Heart right ventricle (tissue), 16 donors: ENCODE measurements around the gene CD226. TPM values are rescaled to one million over a fixed set of nuclear protein-coding genes. Genes with fewer than 3 reads are reported as not detected.
A peak's percentile ranks its signal among the peaks of the same experiment; 100 is the strongest.
"Not testable (repeated sequence)": the region's sequence is repeated elsewhere in the genome, so short reads cannot be mapped to it uniquely, and the experiment has no call there.

Experiments
- ATAC-seq, 8 donors: fragments of 200-7000 bp; cut with Tn5 transposase; one replicate each; pipeline ENCODE4 v1.9.1; 2020; ENCODE audit warnings: mild to moderate bottlenecking in 8 of 8, moderate library complexity in 8 of 8, moderate number of reproducible peaks in 1 of 8
- DNase-seq, 2 donors: peaks; one replicate each; pipeline ENCODE4 v3.0.0-alpha.2; 2020
- H3K27ac ChIP-seq, 10 donors: fragments of 200-600 bp; sonication (generic) in 2 of 10; one replicate each; pipeline versions ENCODE4 v1.5.0 to v1.8.0; 2020 to 2022; ENCODE audit warnings: mild to moderate bottlenecking in 3 of 10
- H3K27me3 ChIP-seq, 7 donors: fragments of 200-600 bp; one replicate each; pipeline ENCODE4 v1.8.0; 2021 to 2022; ENCODE audit warnings: mild to moderate bottlenecking in 2 of 7
- H3K36me3 ChIP-seq, 9 donors: fragments of 200-600 bp; sonication (generic) in 1 of 9; one replicate each; pipeline versions ENCODE4 v1.5.0 to v1.8.0; 2020 to 2022; ENCODE audit warnings: mild to moderate bottlenecking in 2 of 9
- H3K4me1 ChIP-seq, 9 donors: fragments of 200-600 bp; sonication (generic) in 1 of 9; one replicate each; pipeline versions ENCODE4 v1.5.0 to v1.8.0; 2020 to 2022; ENCODE audit warnings: mild to moderate bottlenecking in 4 of 9
- H3K4me3 ChIP-seq, 10 donors: fragments of 200-600 bp; sonication (generic) in 2 of 10; one replicate each; pipeline versions ENCODE4 v1.5.0 to v1.8.0; 2020 to 2022; ENCODE audit warnings: mild to moderate bottlenecking in 7 of 10, moderate library complexity in 2 of 10
- H3K9me3 ChIP-seq, 11 donors: fragments of 200-600 bp in 10 of 11; sonication (generic) in 2 of 11; one replicate each; pipeline versions ENCODE4 v1.5.0 to v1.8.0; 2013 to 2022; ENCODE audit warnings: mild to moderate bottlenecking in 2 of 11, control low read depth in 1 of 11, moderate library complexity in 1 of 11
- CTCF ChIP-seq, 9 donors: fragments of 200-600 bp; sonication (generic) in 2 of 9; IDR thresholded peaks; one replicate each; pipeline versions ENCODE4 v1.5.0 to v1.8.0; 2021 to 2022; ENCODE audit warnings: antibody characterized with exemption in 9 of 9, mild to moderate bottlenecking in 5 of 9, moderate library complexity in 1 of 9
- WGBS, 2 donors: extraction: QIAGEN DNeasy Blood & Tissue Kit; methylation state at CpG; one replicate each; pipeline ENCODE4 v1.1.7; 2013; ENCODE audit warnings: inconsistent platforms in 1 of 2; 5-methylcytosine and 5-hydroxymethylcytosine counted together
- intact Hi-C, 10 donors: fragments of 100-400 bp; cut with DNase I; formaldehyde crosslinking; loops; one replicate each; pipeline versions ENCODE4 v1.11.1 to v1.14.2; 2022
- polyA plus RNA-seq, 2 donors: library from polyadenylated mRNA; stranded (reverse); fragments of 200-250 nt; gene quantifications; one replicate each; pipeline ENCODE4 v1.2.3, GENCODE V29; 2013
- total RNA-seq, 10 donors: library from RNA; stranded (reverse); fragmentation: NEBNext Ultra II Directional in 3 of 10; extraction: Animal tissue kit (Norgen Biotek cat#: 25700) in 3 of 10; gene quantifications; one replicate each; pipeline versions ENCODE4 v1.2.1 to v1.2.4, GENCODE V29; 2021 to 2023
- donor health status: Arrhythmogenic right ventricular cardiomyopathy.
- donor health status: ischemic (EF 13 %, LVEDD 7.1; RV severe dilation, severe dysfunction).
- donor health status: healthy with polysubstance abuse.
- donor health status: DM: no; HTN: yes; CAD: no.
- donor health status: DM: no; HTN: no; CAD: no.
- donor health status: ischemic (EF 25% LVEDD 6.9; RV normal size, moderate dysfunction).
- donor health status: ischemic (EF 25% LVEDD 5.7; RV mildly dilated, moderate dysfunction).
- donor health status: healthy.
- donor health status: DM: yes; HTN: yes; CAD: no.
- donor health status: Ischemic cardiomyopathy.
- donor health status: ischemic (EF 35%, LVEDD 5.7; RV mildly dilated, moderate dysfunction).
- donor health status: nonischemic (EF 11% LVEDD 7.7; RV severe dilation, severe dysfunction).
- donor health status: DM: yes; HTN: yes; CAD: no.
- donor health status: PGD.
- donor health status: ischemic (EF 29% LVEDD 5.4; RV normal size, mild dysfunction).
- donor health status: nonischemic (EF 23%, LVEDD 6.1; RV moderate dilation, normal function).

Gene CD226
- total and polyA plus RNA-seq, 12 donors: 0.19 to 4.1 (median 0.98) TPM

GRCh38 chr18:69840001-69840400 lies 107.7 kb downstream of the CD226 start:
- DNase-seq: no peak
- no peak overlapping the region for H3K4me3 ChIP-seq
- no peak overlapping the region for H3K27ac ChIP-seq
- WGBS, 2 donors: 88 to 92% methylated on average over 11 of the region's 11 CpGs
- TF ChIP-seq CTCF (IDR thresholded peaks at IDR 0.05): no peak
- H3K4me1 ChIP-seq: no peaks in the 10 kb centered on the region
- intact Hi-C loops: loop anchor here in 3 of 10 donors (10.0 kb wide), 2 partner anchors 215 to 235 kb away; no protein-coding TSS in a partner anchor
- ATAC-seq: no peak
- H3K9me3 ChIP-seq: no peaks in the 10 kb centered on the region
- no peaks in the 10 kb centered on the region for H3K36me3 ChIP-seq
- H3K27me3 ChIP-seq: no peaks in the 10 kb centered on the region

GRCh38 chr18:69839497-69839896 lies 108.2 kb downstream of the CD226 start:
- no peak for TF ChIP-seq CTCF (IDR thresholded peaks at IDR 0.05)
- Histone ChIP-seq H3K4me1 (no peaks in the 10 kb centered on the region), H3K4me3 (no peak overlapping the region), H3K36me3 (no peaks in the 10 kb centered on the region), H3K27ac (no peak overlapping the region), H3K27me3 (no peaks in the 10 kb centered on the region), H3K9me3 (no peaks in the 10 kb centered on the region)
- no peak for ATAC-seq
- intact Hi-C loops: no loop called here
- no peak for DNase-seq
- whole genome bisulfite sequencing, 2 donors: 92 to 98% methylated on average over 11 of the region's 11 CpGs

- ATAC-seq: peak in 1 of 8 donors; percentile 25
- intact Hi-C loops: no loop called here
- no peaks in the 10 kb centered on the region for H3K36me3 ChIP-seq
- no peaks in the 10 kb centered on the region for H3K4me1 ChIP-seq
- no peak for TF ChIP-seq CTCF (IDR thresholded peaks at IDR 0.05)
- no peak overlapping the region for H3K27ac ChIP-seq
- no peak overlapping the region for H3K4me3 ChIP-seq
- H3K9me3 ChIP-seq: no peaks in the 10 kb centered on the region
- no peak for DNase-seq
- no peaks in the 10 kb centered on the region for H3K27me3 ChIP-seq
- 93 to 97% methylated on average over 3 of the region's 3 CpGs for WGBS, 2 donors
Measured at GRCh38 chr18:69838620-69839411, 108.9 kb downstream of the CD226 start.

- intact Hi-C loops: no loop called here
- no peaks in the 10 kb centered on the region for H3K4me1 ChIP-seq
- no peaks in the 10 kb centered on the region for H3K27me3 ChIP-seq
- no peak overlapping the region for H3K4me3 ChIP-seq
- H3K9me3 ChIP-seq: no peaks in the 10 kb centered on the region
- no peak overlapping the region for H3K27ac ChIP-seq
- no peak for ATAC-seq
- no peak for DNase-seq
- H3K36me3 ChIP-seq: no peaks in the 10 kb centered on the region
- WGBS, 2 donors: 95 to 99% methylated on average over 1 of the region's 1 CpG
- no peak for TF ChIP-seq CTCF (IDR thresholded peaks at IDR 0.05)
Measured at GRCh38 chr18:69838003-69838402, 109.7 kb downstream of the CD226 start.

- H3K9me3 ChIP-seq, H3K4me1 ChIP-seq, intact Hi-C loops, ATAC-seq, H3K27me3 ChIP-seq, DNase-seq, H3K4me3 ChIP-seq, H3K36me3 ChIP-seq, H3K27ac ChIP-seq: not testable (repeated sequence)
- 94 to 95% methylated on average over 12 of the region's 12 CpGs for WGBS, 2 donors
Measured at GRCh38 chr18:69834980-69835379, 112.7 kb downstream of the CD226 start.
